WI38 (cell line): ENCODE data around the gene GIMAP8.
"Not testable (repeated sequence)": the region's sequence is repeated elsewhere in the genome, so short reads cannot be mapped to it uniquely, and the experiment has no call there.

Experiments
- H3K4me3 ChIP-seq: 2 replicates; pipeline ENCODE4 v1.5.1; 2011; ENCODE audit warnings: low read depth, mild to moderate bottlenecking, control low read depth, low read length
- CTCF ChIP-seq: IDR thresholded peaks from 2 replicates; pipeline ENCODE4 v1.5.1; 2012; ENCODE audit warnings: low read depth, mild to moderate bottlenecking, control low read depth, low read length

The GIMAP8 gene

GRCh38 chr7:150481186-150481920, 30.9 kb downstream of the GIMAP8 start:
- no peak overlapping the region for H3K4me3 ChIP-seq
- no peak for TF ChIP-seq CTCF

- no peak overlapping the region for H3K4me3 ChIP-seq
- no peak for TF ChIP-seq CTCF
Observed at GRCh38 chr7:150481922-150482321, 31.5 kb downstream of the GIMAP8 start.

- not testable (repeated sequence) for H3K4me3 ChIP-seq
Observed at GRCh38 chr7:150483514-150483913, 33.1 kb downstream of the GIMAP8 start.

GRCh38 chr7:150484071-150484470, 33.6 kb downstream of the GIMAP8 start:
- H3K4me3 ChIP-seq: not testable (repeated sequence)

GRCh38 chr7:150487625-150488024, 37.2 kb downstream of the GIMAP8 start:
- no peak for TF ChIP-seq CTCF
- H3K4me3 ChIP-seq: no peak overlapping the region

GRCh38 chr7:150489782-150490181, 39.4 kb downstream of the GIMAP8 start:
- no peak for TF ChIP-seq CTCF
- H3K4me3 ChIP-seq: no peak overlapping the region

GRCh38 chr7:150493442-150493841, 43.0 kb downstream of the GIMAP8 start:
- not testable (repeated sequence) for H3K4me3 ChIP-seq

GRCh38 chr7:150502519-150502918, 52.1 kb downstream of the GIMAP8 start:
- H3K4me3 ChIP-seq: no peak overlapping the region
- no peak for TF ChIP-seq CTCF

GRCh38 chr7:150503155-150503554, 52.7 kb downstream of the GIMAP8 start:
- TF ChIP-seq CTCF: no peak
- H3K4me3 ChIP-seq: no peak overlapping the region
